Pancreas (tissue), 10 donors: ENCODE results near the gene POLR2L. TPM values are rescaled to one million over a fixed set of nuclear protein-coding genes. Genes with fewer than 3 reads are reported as not detected.

Experiments used
- ATAC-seq, 4 donors: fragments of 200-7000 bp; cut with Tn5 transposase; one replicate each; pipeline versions ENCODE4 v1.8.0 to v1.9.1; 2020; ENCODE audit warnings: mild to moderate bottlenecking in 4 of 4, moderate library complexity in 4 of 4
- DNase-seq, 6 donors: peaks; one replicate each; pipeline ENCODE4 v3.0.0-alpha.2; 2020
- FAIRE-seq: peaks from 2 replicates; lab custom pipeline; 2012; peaks lifted over from hg19 to GRCh38; lab: Jason Lieb, UNC
- H3K27ac ChIP-seq, 4 donors: fragments of 200-600 bp; sonication (generic); 1 replicate in 3 of 4; 2 replicates in 1 of 4; pipeline versions ENCODE4 v1.5.0 to v1.8.0; 2020
- H3K27me3 ChIP-seq, 4 donors: fragments of 200-600 bp; one replicate each; pipeline ENCODE4 v1.8.0; 2021
- H3K36me3 ChIP-seq, 3 donors: fragments of 200-600 bp; sonication (generic) in 1 of 3; one replicate each; pipeline versions ENCODE4 v1.5.0 to v1.8.0; 2020 to 2021
- H3K4me1 ChIP-seq, 3 donors: fragments of 200-600 bp; one replicate each; pipeline ENCODE4 v1.8.0; 2021
- H3K4me3 ChIP-seq, 4 donors: fragments of 200-600 bp; sonication (generic) in 2 of 4; one replicate each; pipeline versions ENCODE4 v1.5.0 to v1.8.0; 2020 to 2021
- H3K9me3 ChIP-seq, 4 donors: fragments of 200-600 bp; one replicate each; pipeline ENCODE4 v1.8.0; 2021
- CTCF ChIP-seq, 4 donors: fragments of 200-600 bp; sonication (generic) in 3 of 4; IDR thresholded peaks; one replicate each; pipeline versions ENCODE4 v1.5.0 to v1.8.0; 2021; ENCODE audit warnings: antibody characterized with exemption in 4 of 4
- whole genome bisulfite sequencing, 2 donors: extraction: QIAGEN DNeasy Blood & Tissue Kit; methylation state at CpG; one replicate each; pipeline ENCODE4 v1.1.7; 2013; 5-methylcytosine and 5-hydroxymethylcytosine counted together
- intact Hi-C, 3 donors: fragments of 100-400 bp; cut with DNase I; formaldehyde crosslinking; loops; one replicate each; pipeline versions ENCODE4 v1.11.1 to v1.14.2; 2022
- polyA plus RNA-seq, 2 donors: library from polyadenylated mRNA; stranded (reverse); fragments of 200-250 nt; gene quantifications; one replicate each; pipeline ENCODE4 v1.2.3, GENCODE V29; 2013
- total RNA-seq, 6 donors: library from RNA; stranded (reverse); fragmentation: NEBNext Ultra II Directional in 4 of 6; extraction: Animal tissue kit (Norgen Biotek cat#: 25700) in 4 of 6; gene quantifications; one replicate each; pipeline versions ENCODE4 v1.2.1 to v1.2.4, GENCODE V29; 2021 to 2023
- donor health status: healthy with polysubstance abuse.
- donor health status: DM: no; HTN: no; CAD: no; lungs with moderate emphysema.
- donor health status: DM: no; HTN: no; CAD: no.
- donor health status: control.
- donor health status: control.
- donor health status: Bipolar disorder and iron deficiency.
- donor health status: DM: yes; HTN: yes; CAD: no.
- donor health status: DM: no; HTN: no; CAD: no.
- donor health status: DM: no; HTN: no; CAD: no.
- donor health status: DM: yes; HTN: yes; CAD: no.

Gene POLR2L
- total and polyA plus RNA-seq, 8 donors, result 62.9 to 110 (median 68.9) TPM

GRCh38 chr11:837990-838307, 4.4 kb downstream of the POLR2L start:
- Histone ChIP-seq H3K9me3 (no peaks in the 10 kb centered on the region), H3K4me3 (no peak overlapping the region), H3K27ac (no peak overlapping the region), H3K27me3 (no peaks in the 10 kb centered on the region), H3K36me3 (peaks cover 0 to 45% (median 21%) of the 10 kb centered on the region in 3 donors), H3K4me1 (peaks cover 0 to 22% (median 20%) of the 10 kb centered on the region in 3 donors)
- DNase-seq (peak in 1 of 6 donors; percentile 45), FAIRE-seq (no peak), ATAC-seq (no peak)
- 75 to 83% methylated on average over 8 of the region's 8 CpGs for WGBS, 2 donors
- intact Hi-C loops, result no loop called here
- no peak for TF ChIP-seq CTCF (IDR thresholded peaks at IDR 0.05)

GRCh38 chr11:837189-837989, 4.9 kb downstream of the POLR2L start:
- 83 to 86% methylated on average over 22 of the region's 22 CpGs for WGBS, 2 donors
- intact Hi-C loops, result no loop called here
- Histone ChIP-seq H3K27ac (no peak overlapping the region), H3K4me1 (peaks cover 0 to 22% (median 21%) of the 10 kb centered on the region in 3 donors), H3K36me3 (peaks cover 0 to 45% (median 21%) of the 10 kb centered on the region in 3 donors), H3K27me3 (no peaks in the 10 kb centered on the region), H3K4me3 (no peak overlapping the region), H3K9me3 (no peaks in the 10 kb centered on the region)
- DNase-seq, result peak in 1 of 6 donors; percentile 62
- FAIRE-seq, result no peak
- no peak for TF ChIP-seq CTCF (IDR thresholded peaks at IDR 0.05)
- ATAC-seq, result no peak

- peaks cover 0 to 45% (median 21%) of the 10 kb centered on the region in 3 donors for H3K36me3 ChIP-seq
- H3K27ac ChIP-seq, result no peak overlapping the region
- WGBS, 2 donors, result 79 to 85% methylated on average over 9 of the region's 9 CpGs
- H3K27me3 ChIP-seq, result no peaks in the 10 kb centered on the region
- no peak for ATAC-seq
- no peak overlapping the region for H3K4me3 ChIP-seq
- H3K4me1 ChIP-seq, result peaks cover 0 to 24% (median 22%) of the 10 kb centered on the region in 3 donors
- H3K9me3 ChIP-seq, result no peaks in the 10 kb centered on the region
- no peak for TF ChIP-seq CTCF (IDR thresholded peaks at IDR 0.05)
- no peak for FAIRE-seq
- peak in 1 of 6 donors; percentile 41 for DNase-seq
- intact Hi-C loops, result no loop called here
These were observed 5.6 kb downstream of the POLR2L start for GRCh38 chr11:836700-837099.

- Histone ChIP-seq H3K9me3 (no peaks in the 10 kb centered on the region), H3K36me3 (peaks cover 0 to 45% (median 21%) of the 10 kb centered on the region in 3 donors), H3K27me3 (no peaks in the 10 kb centered on the region), H3K4me1 (peaks cover 0 to 22% (median 21%) of the 10 kb centered on the region in 3 donors), H3K4me3 (no peak overlapping the region), H3K27ac (peak overlapping the region in 1 of 4 donors; percentile 17)
- TF ChIP-seq CTCF (IDR thresholded peaks at IDR 0.05), result no peak
- WGBS, 2 donors, result 82 to 89% methylated on average over 14 of the region's 14 CpGs
- intact Hi-C loops, result no loop called here
- FAIRE-seq, result no peak
- DNase-seq, result peak in 1 of 6 donors; percentile 44
- ATAC-seq, result no peak
These were observed 6.1 kb downstream of the POLR2L start for GRCh38 chr11:836274-836673.
